IPS DF 19.7 (cell line): ENCODE measurements around the gene EPM2AIP1.
"Not testable (repeated sequence)": the region's sequence is repeated elsewhere in the genome, so short reads cannot be mapped to it uniquely, and the experiment has no call there.

Experiments
- DNase-seq: peaks from one replicate; pipeline ENCODE4 v3.0.0-alpha.2; 2013; ENCODE audit warnings: low read depth, low spot score

The EPM2AIP1 gene

DNA sequence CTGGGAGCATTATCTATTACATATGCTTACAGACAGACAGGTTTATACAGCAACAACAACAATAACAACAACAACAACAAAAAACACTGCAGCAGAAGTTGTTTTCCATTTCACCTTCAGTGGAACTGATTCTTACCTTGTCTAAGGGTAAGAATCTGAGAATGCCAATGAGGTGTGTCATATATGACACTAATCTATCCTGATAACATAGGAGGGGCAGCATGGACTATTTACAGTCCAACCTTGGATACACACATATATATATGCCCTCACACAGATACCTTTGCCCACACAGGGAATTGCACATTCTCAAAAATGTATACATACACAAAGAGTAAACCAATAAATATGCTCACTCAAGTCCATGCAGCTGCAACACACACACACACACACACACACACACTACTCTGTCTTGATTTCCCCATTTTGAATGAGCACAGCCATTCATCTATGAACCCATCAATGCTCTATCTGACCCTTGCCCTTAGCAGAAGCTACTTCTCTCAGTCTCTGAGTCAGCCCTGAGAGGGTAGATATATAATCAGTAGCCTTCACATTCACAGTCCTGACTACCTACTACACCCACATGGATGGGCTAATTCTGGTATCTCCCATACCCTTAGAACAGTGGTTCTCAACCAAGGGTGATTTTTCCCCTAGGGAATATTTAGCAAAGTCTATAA lies 38.3 kb downstream of the EPM2AIP1 start:
- DNase-seq, result no peak

DNA sequence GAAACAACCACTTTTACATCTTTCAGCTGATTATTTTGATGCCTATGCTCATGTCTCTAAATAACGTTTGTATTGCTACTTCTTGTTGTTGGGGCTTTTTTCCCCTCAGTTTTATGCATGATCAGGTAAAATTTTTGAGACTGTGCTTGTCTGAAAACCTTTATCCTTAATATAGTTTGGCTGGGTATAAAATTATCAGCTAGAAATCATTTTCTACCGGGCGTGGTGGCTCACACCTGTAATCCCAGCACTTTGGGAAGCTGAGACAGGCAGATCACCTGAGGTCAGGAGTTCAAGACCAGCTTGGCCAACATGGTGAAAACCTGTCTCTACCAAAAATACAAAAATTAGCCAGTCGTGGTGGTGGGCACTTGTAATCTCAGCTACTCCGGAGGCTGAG lies 45.1 kb downstream of the EPM2AIP1 start:
- DNase-seq, result not testable (repeated sequence)

- no peak for DNase-seq
Measured at GRCh38 chr3:36945333-36945980, 47.5 kb downstream of the EPM2AIP1 start.

- DNase-seq, result no peak
Measured at GRCh38 chr3:36944641-36945270, 48.2 kb downstream of the EPM2AIP1 start, which contains the start of gene TRANK1. Gene TRANK1 (minus strand): TSS chr3:36945054. CDS start chr3:36944809, 245 bp downstream.

DNA sequence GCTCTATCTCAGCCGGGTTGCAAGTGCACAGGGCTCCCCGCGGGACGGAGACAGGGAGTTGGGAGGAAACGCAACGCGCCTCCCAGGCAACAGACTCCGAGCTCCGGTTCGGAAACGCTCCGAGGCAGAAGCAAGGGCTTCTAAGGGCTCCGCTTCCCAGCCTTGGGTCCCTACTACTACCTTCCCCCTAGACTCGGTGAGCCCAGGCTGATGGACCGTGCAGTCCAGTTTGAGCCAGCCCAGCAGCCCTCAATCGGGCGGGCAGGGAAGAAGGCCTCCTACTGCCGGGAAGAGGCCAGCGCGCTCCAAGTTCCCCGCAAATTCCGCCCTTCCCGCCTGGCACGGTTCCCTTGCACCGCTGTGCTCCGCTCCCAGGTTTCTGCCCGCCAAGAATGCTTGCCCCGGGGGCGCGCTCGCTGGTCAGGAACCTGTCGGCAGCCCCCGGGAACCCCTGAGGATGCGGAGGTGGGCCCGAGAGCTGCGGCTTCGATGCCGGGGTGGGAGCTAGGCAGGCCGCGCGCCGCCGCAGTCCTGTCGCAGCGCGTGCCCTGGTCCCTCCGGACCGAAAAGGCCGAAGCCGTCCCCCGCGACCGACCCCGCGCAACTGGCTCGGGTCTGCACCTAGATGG lies 48.8 kb downstream of the EPM2AIP1 start:
- DNase-seq, result no peak

DNA sequence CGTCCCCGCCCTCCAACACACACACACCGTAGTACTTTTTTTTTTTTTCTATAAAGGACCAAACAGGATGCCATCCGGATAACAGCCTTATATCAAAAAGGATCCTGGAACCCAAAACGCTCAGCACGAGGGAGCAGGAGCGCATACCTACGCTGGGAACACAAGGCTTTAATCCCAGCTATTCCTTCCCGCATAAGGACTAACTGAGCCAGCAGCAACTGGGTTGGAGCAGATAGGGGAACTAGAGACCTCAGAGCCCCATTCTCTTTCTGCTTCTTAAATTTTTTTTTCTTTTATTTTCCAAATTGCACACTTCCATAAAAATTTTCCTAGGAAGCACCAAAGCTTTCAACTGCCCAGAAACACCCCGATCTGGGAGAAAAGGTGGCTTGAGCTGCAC lies 49.3 kb downstream of the EPM2AIP1 start:
- no peak for DNase-seq

DNA sequence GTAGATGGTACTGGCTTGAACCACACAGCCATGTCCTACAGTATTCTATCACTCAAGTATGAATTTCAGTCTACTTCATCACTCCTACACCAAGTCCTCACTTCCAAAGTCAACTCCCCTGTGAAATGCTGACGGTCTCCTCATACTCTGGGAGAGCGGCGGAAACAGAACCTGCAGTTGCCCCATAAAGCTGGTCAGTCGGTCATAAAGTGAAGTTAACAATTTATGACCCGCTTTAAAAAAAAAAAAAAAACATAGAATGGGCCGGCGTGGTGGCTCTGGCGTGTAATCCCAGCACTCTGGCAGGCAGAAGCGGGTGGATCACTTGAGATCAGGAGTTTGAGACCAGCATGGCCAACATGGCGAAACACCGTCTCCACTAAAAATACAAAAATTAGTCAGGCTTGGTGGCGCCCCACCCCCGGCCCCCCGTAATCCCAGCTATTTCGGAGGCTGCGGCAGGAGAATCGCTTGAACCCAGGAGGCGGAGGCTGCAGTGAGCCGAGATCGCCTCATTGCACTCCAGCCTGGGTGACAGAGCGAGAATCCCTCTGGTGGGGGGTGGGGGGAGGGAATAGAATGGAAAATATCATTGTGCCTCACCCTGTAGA lies 50.2 kb downstream of the EPM2AIP1 start:
- DNase-seq, result no peak

- no peak for DNase-seq
Measured at GRCh38 chr3:36941658-36942057, 51.3 kb downstream of the EPM2AIP1 start.

DNA sequence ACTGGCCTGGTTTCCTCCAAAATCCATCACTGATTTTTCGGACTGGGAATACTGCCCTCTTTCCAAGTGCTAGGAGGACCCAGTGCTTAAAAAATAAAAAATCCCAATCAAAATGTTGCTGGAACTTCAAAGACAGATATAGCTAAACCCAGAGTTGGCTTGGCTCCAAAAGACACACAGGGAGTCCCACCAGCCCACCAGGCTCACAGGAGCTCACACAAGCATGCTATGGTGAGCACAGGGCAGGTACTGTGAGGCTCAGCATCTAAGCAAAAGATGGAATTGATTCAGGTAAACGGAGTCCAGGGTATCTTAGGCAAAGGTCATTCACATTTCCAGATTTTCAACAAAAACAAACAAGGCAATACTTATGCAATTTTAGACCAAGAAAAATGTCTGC lies 51.8 kb downstream of the EPM2AIP1 start:
- DNase-seq, result no peak

- no peak for DNase-seq
Measured at GRCh38 chr3:36937492-36937891, 55.4 kb downstream of the EPM2AIP1 start.
